DND-41 (cell line): Measurements from ENCODE around the gene ARSA.

Experiments used
- ATAC-seq: fragments of 200-7000 bp; cut with Tn5 transposase; 3 replicates; pipeline ENCODE4 v1.9.1; 2021; ENCODE audit warnings: low read depth; ENCODE audit not compliant: insufficient read depth
- DNase-seq: peaks from one replicate; pipeline ENCODE4 v3.0.0-alpha.2; 2020
- H2AFZ ChIP-seq: 2 replicates; pipeline ENCODE4 v1.6.0; 2012; ENCODE audit warnings: low read depth, low read length
- H3K27ac ChIP-seq: 2 replicates; pipeline ENCODE4 v1.5.1; 2012; ENCODE audit warnings: low read length, inconsistent platforms
- H3K27me3 ChIP-seq: fragments of 200-600 bp; sonication (generic); 2 replicates; pipeline ENCODE4 v1.6.0; 2012; ENCODE audit warnings: low read length, mild to moderate bottlenecking, inconsistent platforms; ENCODE audit not compliant: insufficient read depth, poor library complexity
- H3K36me3 ChIP-seq: 2 replicates; pipeline ENCODE4 v1.5.1; 2012; ENCODE audit warnings: low read length, inconsistent platforms; ENCODE audit not compliant: insufficient read depth
- H3K4me1 ChIP-seq: 2 replicates; pipeline ENCODE4 v1.5.1; 2012; ENCODE audit warnings: mild to moderate bottlenecking, low read length; ENCODE audit not compliant: insufficient read depth
- H3K4me2 ChIP-seq: 2 replicates; pipeline ENCODE4 v1.6.0; 2012; ENCODE audit warnings: mild to moderate bottlenecking, moderate library complexity, low read length, inconsistent platforms; ENCODE audit not compliant: insufficient read depth
- H3K4me3 ChIP-seq, 2 experiments: fragments of 200-600 bp in 1 of 2; shearing (Covaris generic) in 1 of 2; 2 replicates each; pipeline ENCODE4 v1.5.1; 2012 to 2016; ENCODE audit warnings: inconsistent platforms in 2 of 2, low read length in 2 of 2, mild to moderate bottlenecking in 2 of 2, low read depth in 1 of 2, moderate library complexity in 1 of 2
- H3K79me2 ChIP-seq: 2 replicates; pipeline ENCODE4 v1.6.0; 2012; ENCODE audit warnings: low read length, inconsistent platforms; ENCODE audit not compliant: insufficient read depth
- H3K9ac ChIP-seq: 2 replicates; pipeline ENCODE4 v1.6.0; 2012; ENCODE audit warnings: low read depth, mild to moderate bottlenecking, inconsistent platforms, low read length, moderate library complexity
- H3K9me3 ChIP-seq: 2 replicates; pipeline ENCODE4 v1.5.1; 2012; ENCODE audit warnings: low read length, moderate library complexity, mild to moderate bottlenecking, inconsistent platforms; ENCODE audit not compliant: insufficient read depth, severe bottlenecking
- H4K20me1 ChIP-seq: 2 replicates; pipeline ENCODE4 v1.6.0; 2012; ENCODE audit warnings: low read length; ENCODE audit not compliant: insufficient read depth
- CTCF ChIP-seq: IDR thresholded peaks from 2 replicates; pipeline ENCODE4 v1.5.1; 2012; ENCODE audit warnings: borderline replicate concordance, low read length, moderate library complexity, mild to moderate bottlenecking; ENCODE audit not compliant: poor library complexity, severe bottlenecking; ENCODE audit errors: extremely low read depth
- EZH2 ChIP-seq: IDR thresholded peaks from 3 replicates; pipeline ENCODE4 v1.6.1; 2012; ENCODE audit warnings: borderline replicate concordance, low read depth, mild to moderate bottlenecking, moderate library complexity, low read length, inconsistent platforms; ENCODE audit not compliant: severe bottlenecking

The ARSA gene

GRCh38 chr22:50675553-50676179 is 47.7 kb upstream of the ARSA start:
- no peak for TF ChIP-seq CTCF
- 0 out of 2 replicates have a peak, but pooled peaks cover 4% of the 10 kb centered on the region for H4K20me1 ChIP-seq
- H3K27me3 ChIP-seq, result peaks cover 36% of the 10 kb centered on the region
- DNase-seq (no peak), ATAC-seq (0 out of 3 replicates have a peak, but pooled peaks have one; percentile 5)
- no peaks in the 10 kb centered on the region for H3K36me3 ChIP-seq
- no peak overlapping the region for H2AFZ ChIP-seq
- H3K9me3 ChIP-seq, result no peaks in the 10 kb centered on the region
- no peak overlapping the region for H3K4me3 ChIP-seq
- H3K27ac ChIP-seq, result no peak overlapping the region
- H3K79me2 ChIP-seq, result no peaks in the 10 kb centered on the region
- H3K4me2 ChIP-seq, result no peak overlapping the region
- H3K9ac ChIP-seq, result no peak overlapping the region
- H3K4me1 ChIP-seq, result no peaks in the 10 kb centered on the region

- no peak for DNase-seq
- peak; percentile 22; the same call in 1 of the 3 replicates for ATAC-seq
- no peak overlapping the region for H3K27ac ChIP-seq
Measured at GRCh38 chr22:50674606-50675552, 46.9 kb upstream of the ARSA start.

GRCh38 chr22:50674130-50674500 is 46.2 kb upstream of the ARSA start:
- Histone ChIP-seq H3K27ac (no peak overlapping the region), H3K36me3 (no peaks in the 10 kb centered on the region), H4K20me1 (0 out of 2 replicates have a peak, but pooled peaks cover 4% of the 10 kb centered on the region), H3K27me3 (peaks cover 38% of the 10 kb centered on the region), H2AFZ (no peak overlapping the region), H3K9ac (no peak overlapping the region), H3K4me1 (no peaks in the 10 kb centered on the region), H3K4me2 (no peak overlapping the region), H3K4me3 (no peak overlapping the region), H3K79me2 (no peaks in the 10 kb centered on the region), H3K9me3 (no peaks in the 10 kb centered on the region)
- TF ChIP-seq EZH2 (no peak), CTCF (no peak)
- ATAC-seq, result no peak
- no peak for DNase-seq

More at GRCh38 chr22:50674606-50675552, 46.9 kb upstream of the ARSA start:
- Histone ChIP-seq H3K79me2 (no peaks in the 10 kb centered on the region), H3K4me3 (no peak overlapping the region), H3K27me3 (peaks cover 38% of the 10 kb centered on the region), H3K9me3 (no peaks in the 10 kb centered on the region), H4K20me1 (0 out of 2 replicates have a peak, but pooled peaks cover 4% of the 10 kb centered on the region), H3K9ac (no peak overlapping the region), H2AFZ (no peak overlapping the region), H3K4me1 (no peaks in the 10 kb centered on the region), H3K4me2 (no peak overlapping the region), H3K36me3 (no peaks in the 10 kb centered on the region)
- peak; percentile 54 for TF ChIP-seq EZH2
- TF ChIP-seq CTCF, result no peak
